Measurements from ENCODE around the gene TMEM86B.

DNA sequence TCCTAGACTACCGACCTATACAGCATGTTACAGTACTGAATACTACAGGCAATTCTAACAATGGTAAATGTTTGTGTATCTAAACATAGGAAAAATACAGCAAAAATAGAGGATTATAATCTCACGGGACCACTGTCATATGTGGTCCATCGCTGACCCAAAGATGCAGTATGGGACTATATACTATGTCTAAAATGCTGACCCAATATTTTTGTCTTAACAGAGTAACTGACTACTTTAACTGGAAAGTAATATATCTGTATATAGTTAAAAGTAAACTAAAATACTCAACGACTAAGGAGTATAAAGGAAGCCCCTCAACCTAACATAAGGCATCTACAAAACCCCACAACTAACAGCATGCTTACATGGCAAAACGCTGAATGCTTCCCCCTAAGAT is 4.4 kb upstream of the TMEM86B start:
- TF ChIP-seq POLR2A (IDR thresholded peaks at IDR 0.05; ENCODE audit: low read depth, low read length) = no peak
- no peak for TF ChIP-seq POLR2AphosphoS5 (IDR thresholded peaks at IDR 0.05; ENCODE audit: low read depth, low read length)
- TF ChIP-seq TAF1 (IDR thresholded peaks at IDR 0.05; ENCODE audit: low read depth, low read length) = no peak
- no peak for TF ChIP-seq PAX5 (IDR thresholded peaks at IDR 0.05; ENCODE audit: insufficient read depth, low read length, severe bottlenecking)
- no peak for TF ChIP-seq POU2F2 (IDR thresholded peaks at IDR 0.05; ENCODE audit: low read depth, low read length)
- TF ChIP-seq SPI1 (IDR thresholded peaks at IDR 0.05; ENCODE audit: low read depth, low read length) = no peak
